NCI-H2107 treated with DMSO at 0.1 percent for 48 hours (cell line): ENCODE measurements around the gene SYS1.

Experiments used
- DNase-seq: peaks from one replicate; lab custom pipeline; 2025; ENCODE audit not compliant: unreplicated experiment; lab: John Stamatoyannopoulos, UW

The SYS1 gene

DNA sequence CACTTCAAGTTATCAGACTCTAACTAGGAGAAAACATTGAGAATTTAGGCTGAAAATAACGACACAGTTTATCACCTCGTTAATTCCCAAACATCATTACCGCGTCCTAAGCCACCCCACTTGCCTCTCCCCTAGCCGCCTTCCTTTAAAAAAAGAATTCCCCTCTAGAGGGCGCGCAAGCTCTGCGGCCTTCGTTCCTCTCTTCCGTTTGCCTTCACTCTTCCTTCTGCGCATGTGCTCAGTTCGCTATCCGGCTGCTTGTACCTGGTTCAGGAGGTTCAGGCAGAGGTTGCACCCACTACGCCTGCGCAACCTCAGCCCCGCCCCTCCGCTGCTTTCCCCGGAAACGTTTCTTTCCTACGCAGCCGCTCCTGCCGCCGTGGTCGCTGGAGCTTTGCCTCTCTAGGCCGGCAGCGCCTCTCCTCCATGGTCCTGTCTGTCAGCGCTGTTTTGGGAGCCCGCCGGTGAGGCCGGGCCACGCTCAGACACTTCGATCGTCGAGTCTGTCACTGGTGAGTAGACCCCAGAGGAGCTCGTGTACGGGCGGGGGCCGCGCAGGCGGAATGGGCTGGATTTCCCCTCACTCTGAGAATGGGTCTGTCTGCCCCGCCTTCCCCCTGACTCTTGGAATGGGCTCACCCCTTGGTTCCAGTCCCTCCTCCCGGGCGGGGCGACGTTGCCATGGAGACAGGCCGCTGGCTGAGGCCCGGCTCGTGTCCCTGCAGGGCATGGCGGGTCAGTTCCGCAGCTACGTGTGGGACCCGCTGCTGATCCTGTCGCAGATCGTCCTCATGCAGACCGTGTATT, at the start of gene SYS1:
SYS1 (plus strand) TSS at position 353 of the 807 bp plus-strand sequence; CDS start at position 729, 376 bp downstream.
- peak; percentile 98 for DNase-seq

DNA sequence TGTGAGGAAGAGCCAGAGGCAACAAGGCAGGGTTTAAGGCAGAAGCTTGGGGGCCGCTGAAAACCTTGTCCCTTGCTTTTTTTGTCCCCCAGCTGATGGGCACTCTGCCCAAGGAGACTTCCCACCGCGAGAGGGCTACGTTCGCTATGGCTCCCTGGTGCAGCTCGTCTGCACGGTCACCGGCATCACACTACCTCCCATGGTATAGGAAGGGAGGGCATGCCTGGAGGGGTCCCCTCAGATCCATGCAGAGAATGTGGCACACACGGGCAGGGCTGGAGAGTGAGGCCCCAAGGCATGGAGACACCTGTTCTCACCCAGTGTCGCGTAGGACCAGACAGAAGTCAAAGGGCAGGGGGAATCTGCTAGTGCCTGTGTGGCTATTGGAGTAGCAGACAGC, 49.0 kb upstream of the SYS1 start:
- DNase-seq, result no peak

DNA sequence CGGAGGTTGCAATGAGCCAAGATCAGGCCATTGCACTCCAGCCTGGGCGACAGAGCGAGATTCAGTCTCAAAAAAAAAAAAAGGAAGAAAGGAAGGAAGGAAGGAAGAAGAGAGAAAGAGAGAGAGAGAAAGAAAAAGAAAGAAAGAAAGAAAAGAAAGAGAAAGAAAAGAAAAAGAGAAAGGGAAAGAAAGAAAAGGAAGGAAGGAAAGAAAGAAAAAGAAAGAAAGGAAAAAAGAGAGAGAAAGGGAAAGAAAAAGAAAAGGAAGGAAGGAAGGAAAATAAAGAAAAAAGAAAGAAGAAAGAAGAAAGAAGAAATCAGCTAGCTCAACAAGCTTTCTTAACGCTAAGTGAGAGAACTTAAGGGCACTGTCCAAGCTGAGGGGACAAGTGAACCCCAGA, 47.3 kb upstream of the SYS1 start:
- DNase-seq, result no peak

DNA sequence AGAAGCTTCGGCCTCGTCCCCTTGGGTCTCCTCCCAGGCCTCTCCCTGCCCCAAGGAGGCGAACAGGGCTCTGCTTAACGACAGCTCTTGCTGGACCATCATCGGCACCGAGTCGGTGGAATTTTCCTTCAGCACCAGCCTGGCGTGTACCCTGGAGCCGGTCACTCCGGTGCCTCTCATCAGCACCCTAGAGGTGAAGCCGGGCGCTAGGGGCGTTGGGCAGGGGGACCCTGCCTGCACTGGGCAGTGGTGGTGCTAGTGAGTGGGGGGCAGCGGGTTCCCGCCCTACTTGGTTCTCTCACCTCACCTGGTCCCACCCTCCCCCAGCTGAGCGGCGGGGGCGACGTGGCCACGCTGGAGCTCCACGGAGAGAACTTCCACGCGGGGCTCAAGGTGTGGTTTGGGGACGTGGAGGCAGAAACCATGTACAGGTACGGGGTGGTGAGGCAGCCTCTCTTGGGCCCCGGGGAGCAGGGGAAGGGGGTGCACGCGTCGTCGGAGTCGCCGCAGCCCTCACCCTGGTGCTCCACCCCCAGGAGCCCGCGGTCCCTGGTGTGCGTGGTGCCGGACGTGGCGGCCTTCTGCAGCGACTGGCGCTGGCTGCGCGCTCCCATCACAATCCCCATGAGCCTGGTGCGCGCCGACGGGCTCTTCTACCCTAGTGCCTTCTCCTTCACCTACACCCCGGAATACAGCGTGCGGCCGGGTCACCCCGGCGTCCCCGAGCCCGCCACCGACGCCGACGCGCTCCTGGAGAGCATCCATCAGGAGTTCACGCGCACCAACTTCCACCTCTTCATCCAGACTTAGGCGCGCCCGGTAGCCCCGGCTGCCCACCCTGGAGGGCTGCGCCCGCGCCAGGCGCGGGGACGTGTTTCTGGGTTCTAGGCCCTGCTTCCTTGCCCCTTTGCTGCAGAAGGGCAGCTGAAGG, 46.5 kb upstream of the SYS1 start:
- no peak for DNase-seq

DNA sequence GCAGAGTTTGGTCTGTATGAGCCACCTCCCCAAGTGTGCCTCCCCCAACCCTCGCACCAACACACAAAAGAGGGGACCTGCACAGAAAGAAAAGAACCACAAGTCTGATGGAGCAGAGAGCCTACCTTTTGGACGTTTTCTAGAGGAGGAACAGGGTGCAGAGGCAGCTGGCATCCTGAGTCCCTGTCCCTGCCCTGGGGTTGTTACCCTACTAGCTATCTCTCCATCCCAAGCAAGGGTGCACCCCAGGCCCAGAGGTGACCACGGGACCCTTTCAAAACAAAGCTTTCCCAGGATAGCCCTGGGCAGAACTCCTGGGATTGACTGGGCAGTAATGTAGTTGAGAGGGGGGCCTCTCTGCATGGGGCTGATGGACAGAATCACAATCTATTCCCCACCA, 45.1 kb upstream of the SYS1 start:
- no peak for DNase-seq

DNA sequence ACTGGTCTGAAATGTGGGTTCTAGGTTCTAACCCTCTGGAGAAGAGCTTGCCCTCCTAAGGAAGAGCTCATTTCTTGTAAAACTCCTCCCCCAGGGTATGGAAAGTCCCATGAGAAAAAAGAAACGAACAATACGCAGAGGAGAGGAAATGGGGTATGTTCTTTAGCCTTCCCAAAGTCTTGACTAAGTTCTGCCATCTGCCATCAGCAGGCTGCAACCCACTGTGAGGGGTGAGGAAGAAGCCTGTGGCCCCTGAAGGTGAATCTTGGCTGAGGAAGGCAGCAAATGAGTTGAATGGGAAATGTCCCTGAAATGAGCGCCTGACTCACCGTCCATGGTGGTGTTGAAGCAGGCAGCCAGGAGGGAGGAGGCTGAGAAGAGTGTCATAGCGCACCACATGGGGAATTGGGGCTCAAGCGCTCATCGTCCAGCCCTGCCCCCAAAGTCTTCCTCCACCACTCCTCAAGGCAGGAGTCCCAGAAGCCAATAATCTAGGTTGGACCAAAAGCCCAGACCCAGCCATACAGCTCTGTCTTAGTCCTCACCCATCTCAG, 44.5 kb upstream of the SYS1 start:
- DNase-seq, result no peak

DNA sequence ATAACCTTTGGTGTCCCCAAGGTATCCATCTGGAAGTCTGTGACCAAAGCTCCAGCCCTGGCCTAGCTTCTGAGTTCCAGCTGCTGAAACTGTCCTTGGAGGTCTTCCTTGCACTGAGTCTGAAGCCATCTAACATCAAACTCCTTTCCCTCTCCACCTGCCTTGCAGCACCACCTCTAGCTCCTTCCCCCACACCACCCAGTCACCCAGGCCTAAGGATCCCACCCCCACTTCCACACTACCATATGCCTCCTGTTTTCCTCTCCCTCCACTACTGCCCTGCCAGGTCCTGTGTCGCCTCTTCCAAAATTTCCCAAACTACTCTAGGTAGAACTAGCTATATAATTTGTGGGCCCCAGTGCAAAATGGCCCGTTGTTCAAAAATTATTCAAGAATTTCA, 44.0 kb upstream of the SYS1 start:
- DNase-seq, result no peak

DNA sequence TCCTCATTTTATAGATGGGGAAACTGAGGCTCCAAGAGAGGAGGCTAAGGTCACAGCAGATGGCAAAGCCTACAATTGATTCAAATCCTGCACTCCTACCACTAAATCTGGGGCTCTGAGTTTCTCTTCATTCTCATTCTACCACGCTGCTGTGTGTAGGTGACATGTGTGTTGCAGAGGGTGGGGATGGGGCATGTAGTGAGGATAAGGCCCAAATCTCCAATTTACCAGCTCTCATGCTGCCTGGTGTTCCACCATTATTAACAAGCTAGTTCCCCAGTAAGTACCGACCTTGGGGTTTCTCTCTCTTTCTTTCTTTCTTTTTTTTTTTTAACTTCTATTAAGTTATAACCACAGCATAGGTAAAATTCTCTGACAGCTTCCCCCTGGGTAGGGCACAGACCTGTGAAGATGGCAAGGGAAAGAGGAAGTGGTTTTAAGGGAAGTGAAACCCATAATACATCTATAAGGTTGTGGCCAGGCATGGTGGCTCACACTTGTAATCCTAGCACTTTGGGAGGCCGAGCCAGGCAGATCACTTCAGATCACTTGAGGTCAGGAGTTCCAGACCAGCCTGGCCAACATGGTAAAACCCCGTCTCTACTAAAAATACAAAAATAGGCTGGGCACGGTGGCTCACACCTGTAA, 41.9 kb upstream of the SYS1 start:
- no peak for DNase-seq

DNA sequence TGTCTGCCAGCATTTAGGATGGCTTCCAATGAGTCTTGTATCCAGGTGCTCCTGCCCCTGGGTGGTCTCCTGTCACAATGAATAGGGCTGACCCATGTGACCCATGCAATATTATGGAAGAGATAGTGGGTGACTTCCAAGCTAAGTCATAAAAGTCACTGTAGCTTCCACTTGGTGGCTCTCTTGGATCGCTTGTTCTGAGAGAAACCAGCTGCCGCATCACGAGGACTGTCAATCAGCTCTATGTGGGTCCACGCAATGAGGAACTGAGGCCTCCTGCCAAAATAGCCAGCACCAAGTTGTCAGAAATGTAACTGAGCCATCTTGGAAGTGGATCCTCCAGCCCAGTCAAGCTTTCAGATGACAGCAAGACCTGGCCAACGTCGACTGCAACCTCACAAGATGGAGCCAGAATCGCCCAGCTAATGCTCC, 40.0 kb upstream of the SYS1 start:
- peak; percentile 19 for DNase-seq

DNA sequence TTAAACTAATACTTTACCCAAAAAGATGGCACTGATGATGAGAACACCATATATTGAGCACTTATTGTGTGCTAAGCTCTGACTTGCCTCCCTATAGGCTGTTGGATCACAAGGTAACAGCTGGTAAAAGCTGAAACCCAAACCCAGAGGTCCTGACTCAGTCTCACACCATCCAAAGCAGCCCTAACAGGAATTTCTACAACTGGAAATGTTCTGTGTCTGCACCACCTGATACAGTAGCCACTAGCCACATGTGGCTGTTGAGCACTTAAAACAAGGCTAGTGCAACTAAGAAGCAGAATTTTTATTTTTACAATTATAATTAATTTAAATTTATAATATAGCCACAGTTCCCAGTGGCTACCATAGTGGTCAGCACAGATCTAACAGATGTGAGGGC, 39.2 kb upstream of the SYS1 start:
- DNase-seq, result no peak

DNA sequence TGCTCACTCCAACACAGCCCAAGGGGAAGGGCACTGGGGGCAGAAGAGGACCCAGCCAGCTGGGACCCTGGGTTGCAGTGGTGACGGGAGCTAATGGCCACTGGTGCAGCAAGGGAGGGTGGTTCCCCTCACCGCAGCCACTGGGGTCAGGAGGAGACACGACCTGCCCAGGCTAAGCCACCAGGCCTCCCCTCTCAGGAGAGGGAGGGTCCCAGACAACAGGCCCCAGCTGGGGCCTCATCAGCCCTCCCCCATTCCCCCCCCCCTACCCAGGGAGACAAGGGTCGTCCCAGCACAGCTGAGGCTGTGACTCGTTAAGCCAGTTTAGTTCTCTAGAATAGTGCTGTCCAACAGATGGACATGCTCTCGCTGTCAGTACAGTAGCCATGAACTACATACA, 37.6 kb upstream of the SYS1 start:
- DNase-seq, result no peak

DNA sequence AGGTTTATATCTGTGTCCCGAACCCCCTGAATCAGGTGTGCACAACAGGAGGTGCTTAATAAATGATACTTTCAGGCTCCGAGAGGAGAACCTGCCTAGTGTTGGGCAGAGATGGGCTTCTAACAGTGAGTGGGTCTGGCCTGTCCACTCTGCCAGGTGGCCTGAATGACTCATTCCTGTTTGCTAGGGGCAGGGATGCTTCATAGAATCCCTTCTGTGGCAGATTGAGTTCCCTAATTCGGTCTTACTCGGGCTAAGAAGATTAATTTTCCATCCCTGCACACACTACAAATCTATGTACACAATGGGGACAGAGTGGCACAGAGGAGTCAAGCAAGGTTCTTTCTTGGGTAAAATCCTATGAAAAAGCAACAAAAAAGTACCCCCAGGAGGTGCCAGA, 34.5 kb upstream of the SYS1 start:
- no peak for DNase-seq

DNA sequence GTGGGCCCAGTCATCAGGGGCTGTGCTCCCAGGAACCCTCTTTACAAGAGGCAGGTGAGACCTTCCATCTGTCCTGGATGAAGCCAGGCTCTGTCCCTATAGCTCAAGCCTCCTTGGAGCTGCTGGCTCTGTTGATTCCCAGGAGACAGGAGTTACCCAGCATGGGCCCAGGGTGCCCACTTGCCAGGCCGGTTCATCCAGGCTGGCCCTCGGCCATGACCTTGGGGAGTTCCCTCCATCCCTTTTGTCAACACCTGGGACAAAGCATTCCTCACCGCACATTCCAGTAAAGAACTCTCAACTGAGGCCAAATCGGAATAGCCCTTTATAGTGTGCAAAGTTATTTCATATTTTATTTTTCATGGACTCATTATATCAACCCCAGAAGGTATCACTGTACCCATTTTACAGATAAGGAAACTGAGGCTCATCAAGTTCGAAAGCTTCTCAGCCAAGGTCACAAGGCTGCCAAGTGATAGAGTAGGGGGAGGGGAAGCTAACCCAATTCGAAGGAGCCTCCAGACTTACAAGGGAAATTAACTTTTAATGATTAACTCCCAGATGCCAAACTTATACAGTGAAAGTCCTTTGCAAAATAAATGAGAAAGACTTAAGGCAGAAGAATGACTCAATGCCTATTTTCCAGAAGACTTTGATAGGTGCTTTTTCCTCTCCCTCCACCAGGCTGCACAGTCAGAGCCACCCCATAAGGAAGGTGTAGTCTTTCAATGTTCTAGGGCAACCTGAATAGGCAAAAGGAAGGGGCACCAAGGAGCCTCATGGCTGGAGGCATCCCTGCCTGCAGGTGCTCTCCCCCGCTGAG, 33.2 kb upstream of the SYS1 start:
- no peak for DNase-seq

DNA sequence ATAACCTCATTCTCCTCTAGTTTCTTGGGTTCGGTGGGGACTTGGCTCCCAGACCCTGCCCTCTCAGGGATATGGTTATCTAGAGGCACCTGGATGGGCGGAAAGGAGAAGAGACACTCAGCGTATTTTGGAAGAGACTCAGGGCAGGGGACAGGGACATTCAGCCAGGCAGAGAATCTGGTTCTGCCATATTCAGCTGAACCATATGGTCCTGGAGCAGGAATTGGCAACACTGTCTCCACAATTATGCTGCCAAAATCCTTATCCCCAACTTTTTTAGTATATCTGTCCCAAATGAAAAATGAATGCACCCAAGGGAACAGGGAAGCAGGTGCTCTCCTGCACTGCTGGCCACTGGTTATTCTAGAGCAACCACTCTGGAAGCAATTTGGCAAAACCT, 32.5 kb upstream of the SYS1 start:
- no peak for DNase-seq

DNA sequence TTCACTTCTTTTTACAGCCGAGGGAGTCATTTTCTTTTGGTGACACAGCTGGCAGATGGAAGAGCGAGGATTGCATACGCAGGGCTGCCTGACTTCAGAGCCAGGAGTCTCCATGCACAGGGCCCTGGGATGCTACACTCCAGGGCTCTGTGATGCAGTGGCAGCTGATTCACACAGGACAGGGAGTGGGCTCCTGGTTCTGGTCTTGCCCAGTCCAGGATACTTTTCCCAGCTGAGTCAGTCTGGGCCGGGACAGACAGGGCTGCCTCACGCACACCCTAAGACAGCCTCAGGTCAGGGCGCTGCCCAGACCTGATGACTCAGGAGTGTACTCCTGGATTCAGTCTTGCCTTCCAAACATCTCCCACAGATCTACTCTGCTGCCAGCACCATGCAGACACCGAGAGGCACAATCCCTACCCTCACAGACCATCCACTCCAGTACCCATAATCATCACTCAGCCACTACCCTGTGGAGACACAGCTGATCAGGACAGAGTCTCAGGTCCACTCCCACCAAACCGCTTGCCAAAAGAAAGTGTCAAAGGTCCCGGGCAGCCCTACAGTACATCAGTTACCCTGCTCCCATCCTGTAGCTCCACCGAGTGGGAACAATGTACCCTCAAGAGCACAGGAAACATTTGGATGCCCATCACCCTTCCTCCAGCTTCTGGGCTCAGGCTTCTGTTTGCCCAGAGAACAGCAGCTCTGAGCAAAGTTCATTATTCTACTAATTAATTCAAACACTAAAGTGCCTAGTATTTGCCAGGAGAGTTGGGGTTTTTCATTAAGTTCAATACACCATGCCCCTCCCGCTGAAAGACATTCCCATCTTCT, 26.2 kb upstream of the SYS1 start:
- DNase-seq, result no peak

DNA sequence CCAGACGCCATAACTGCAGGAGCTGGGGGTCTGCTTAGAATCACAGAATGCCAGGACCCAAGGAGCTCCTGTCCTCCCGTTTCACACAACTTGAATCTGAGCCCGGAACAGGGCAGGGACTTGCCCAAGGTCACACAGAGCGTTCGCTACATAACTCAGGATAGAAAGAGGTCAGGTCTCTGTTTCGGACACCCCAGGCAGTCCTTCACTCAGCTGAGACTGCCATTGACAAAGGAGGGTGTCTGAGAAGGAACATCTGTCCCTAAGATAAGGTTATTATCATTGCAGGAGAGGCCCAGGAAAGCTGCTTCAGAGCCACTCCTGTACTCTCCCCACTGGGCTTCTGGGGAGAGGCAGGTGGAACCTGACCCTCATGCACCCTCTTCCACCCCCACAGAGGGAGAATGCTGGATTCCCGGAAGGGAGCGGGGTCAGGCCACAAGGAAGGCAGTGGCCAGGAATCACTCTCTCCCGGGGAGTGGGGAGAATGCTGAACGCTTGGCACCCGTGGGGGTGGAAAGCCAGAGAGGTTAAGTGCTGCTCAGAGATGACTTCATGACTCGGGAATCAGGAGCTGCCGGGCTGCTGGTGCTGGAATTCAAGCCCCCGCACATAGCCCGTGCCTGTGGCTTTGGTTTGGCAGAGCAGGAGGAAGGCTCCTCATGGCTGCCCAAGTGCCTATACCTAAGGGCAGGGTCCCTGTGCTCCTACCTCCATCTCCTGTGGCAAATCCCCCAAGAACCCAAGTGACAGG, 25.4 kb upstream of the SYS1 start:
- no peak for DNase-seq

DNA sequence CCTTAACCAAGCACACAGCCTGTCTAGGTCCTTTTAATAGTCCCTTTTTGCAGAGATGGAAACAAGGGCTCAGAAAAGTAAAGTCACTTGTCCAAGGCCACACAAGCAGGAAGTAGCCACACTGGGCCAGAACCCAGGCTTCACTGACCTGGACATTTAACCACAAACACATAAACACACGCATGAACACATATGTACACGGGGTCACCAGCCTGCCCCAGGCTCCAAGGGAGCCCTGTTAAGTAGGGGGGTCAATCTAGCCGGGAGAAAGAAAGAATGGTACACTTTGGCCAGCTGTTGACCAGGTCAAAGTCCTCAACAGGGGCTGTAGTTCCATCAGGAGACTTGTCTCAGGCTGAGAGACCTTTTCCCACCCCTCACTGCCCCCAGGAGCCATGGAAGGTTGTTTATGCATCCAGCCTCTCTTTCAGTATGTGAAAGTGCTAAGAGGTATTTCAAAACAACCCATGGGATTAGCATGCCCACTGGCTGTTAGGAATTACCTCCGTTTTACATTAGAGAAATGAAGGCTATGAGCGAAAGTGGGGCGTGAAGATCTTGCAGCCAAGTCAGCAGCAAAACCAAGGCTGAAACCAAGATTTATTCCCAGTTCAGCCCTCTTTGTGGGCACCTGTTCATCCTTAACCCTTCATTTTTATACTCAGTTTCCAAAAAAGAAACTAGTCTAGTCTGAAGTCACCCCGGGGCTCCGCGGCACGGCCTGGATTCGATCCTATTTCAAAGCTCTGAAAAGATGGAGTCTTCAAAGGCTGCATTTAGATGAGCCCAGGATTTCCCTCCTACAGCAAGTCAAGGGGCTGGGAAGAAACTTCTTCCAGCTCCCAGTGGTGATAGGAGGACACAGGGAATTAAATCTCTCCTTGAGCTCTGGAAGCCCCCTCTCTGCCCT, 24.6 kb upstream of the SYS1 start:
- no peak for DNase-seq

DNA sequence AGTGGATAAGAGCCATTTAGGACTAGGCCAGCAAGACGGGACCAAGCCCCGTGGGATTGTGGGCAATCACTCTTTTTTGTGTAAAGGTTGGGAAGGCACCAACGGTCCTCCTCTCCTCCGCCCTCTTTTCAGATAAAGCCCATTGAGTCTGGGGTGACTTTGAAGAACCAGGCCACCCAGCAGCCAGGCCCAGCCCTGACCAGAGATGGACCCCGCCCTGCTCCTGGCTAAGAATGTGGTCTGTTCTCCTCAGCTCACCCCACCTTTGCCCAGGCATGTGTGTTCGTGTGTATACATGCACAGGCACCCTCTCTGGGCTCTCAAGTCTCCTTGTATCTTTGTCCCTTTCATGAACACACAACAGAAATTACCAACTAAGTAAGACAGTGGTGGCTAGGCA, 23.9 kb upstream of the SYS1 start:
- DNase-seq, result no peak
